CD4-positive, alpha-beta T cell treated with Interleukin-2 at 100 ng/mL for 4 hours (primary cell): ENCODE data around the gene DMD.
"Not testable (repeated sequence)": the region's sequence is repeated elsewhere in the genome, so short reads cannot be mapped to it uniquely, and the experiment has no call there.

Source experiments
- DNase-seq: peaks from one replicate; pipeline ENCODE4 v3.0.0-alpha.2; 2020; ENCODE audit warnings: low spot score

Gene DMD

GRCh38 chrX:31591355-31591754 is 1620.0 kb downstream of the DMD start:
- no peak for DNase-seq

DNA sequence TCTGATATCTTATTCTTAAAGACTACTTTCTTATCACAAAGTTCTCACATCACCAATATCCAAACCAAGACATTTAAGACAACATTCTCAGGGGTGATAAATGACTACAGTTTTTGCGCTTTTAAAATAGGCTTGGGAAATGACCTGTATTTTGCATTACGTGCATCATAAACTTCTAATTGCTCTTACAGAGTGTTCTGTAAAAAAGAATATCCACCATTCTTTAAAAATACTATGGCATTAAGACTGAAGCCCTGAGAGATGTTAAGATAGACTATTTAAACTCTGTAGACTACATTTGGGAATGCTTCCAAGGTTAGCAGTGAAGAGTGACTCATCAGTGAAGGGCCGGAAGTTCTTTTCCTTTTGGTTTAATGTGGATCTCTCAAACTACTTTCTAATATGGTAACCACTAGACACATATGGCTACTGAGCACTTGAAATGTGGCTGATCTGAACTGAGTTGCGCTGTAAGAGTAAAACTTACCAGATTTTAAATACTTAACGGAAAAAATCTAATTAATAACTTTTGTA is 1620.7 kb downstream of the DMD start:
- no peak for DNase-seq

DNA sequence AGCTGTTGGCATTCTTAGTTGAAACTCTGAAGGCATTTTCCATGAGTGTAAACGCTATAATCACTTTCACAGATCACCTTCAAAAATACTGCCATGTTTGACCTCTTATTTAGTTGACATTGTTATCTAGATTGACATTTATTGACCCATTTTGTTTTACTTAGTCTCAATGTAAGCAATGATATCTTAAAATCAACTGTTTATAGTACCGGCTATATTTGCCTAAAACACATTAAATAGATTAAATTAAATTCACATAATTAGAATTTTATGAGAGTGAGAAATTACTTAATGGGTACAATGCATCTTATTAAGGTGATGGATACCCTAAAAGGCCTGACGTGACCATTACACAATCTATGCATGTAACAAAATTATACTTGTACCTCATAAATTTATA is 1621.8 kb downstream of the DMD start:
- DNase-seq, result no peak

GRCh38 chrX:31588355-31588754 is 1623.0 kb downstream of the DMD start:
- DNase-seq, result no peak

GRCh38 chrX:31583892-31584291 is 1627.5 kb downstream of the DMD start:
- not testable (repeated sequence) for DNase-seq

- no peak for DNase-seq
These were observed 1630.6 kb downstream of the DMD start for GRCh38 chrX:31580726-31581125.

- no peak for DNase-seq
These were observed 1631.1 kb downstream of the DMD start for GRCh38 chrX:31580227-31580626.

- no peak for DNase-seq
These were observed 1639.0 kb downstream of the DMD start for GRCh38 chrX:31572360-31572759.

GRCh38 chrX:31570658-31571057 is 1640.7 kb downstream of the DMD start:
- no peak for DNase-seq

DNA sequence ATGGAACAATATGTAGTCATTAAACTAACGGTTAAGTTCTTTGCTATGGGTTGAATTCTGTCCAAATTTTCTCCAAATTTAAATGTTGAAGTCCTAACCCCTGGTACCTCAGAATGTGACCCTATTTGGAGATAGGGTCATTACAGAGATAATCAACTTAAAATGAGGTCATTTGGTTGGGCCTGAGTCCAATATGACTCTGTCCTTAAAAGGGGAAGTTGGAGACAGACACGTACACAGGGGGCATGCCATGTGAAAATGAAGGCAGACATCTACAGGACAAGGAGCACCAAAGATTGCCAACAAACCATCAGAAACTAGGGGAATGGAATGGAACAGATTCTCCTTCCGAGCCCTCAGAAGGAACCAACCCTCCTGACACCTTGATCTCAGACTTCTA is 1647.6 kb downstream of the DMD start:
- DNase-seq, result no peak

GRCh38 chrX:31555506-31555905 is 1655.8 kb downstream of the DMD start:
- DNase-seq, result no peak

DNA sequence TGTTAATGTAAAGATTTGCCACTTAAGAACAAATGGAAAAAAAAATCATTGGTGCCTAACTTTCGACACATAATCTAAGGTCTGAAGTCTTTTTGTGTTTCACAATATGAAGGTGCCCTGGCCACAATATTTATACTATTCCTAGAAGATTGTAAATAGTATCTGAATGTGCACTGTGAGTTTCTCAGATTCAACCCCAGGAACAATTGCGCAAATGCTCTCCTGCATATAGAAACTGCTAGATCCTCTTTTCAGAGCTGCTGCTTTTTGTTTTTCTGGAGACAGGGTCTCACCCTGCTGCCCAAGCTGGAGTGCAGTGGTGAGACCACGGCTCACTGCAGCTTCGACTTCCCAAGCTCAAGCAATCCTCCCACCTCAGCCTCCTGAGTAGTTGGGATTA is 1659.4 kb downstream of the DMD start:
- no peak for DNase-seq

GRCh38 chrX:31550158-31550557 is 1661.2 kb downstream of the DMD start:
- no peak for DNase-seq

DNA sequence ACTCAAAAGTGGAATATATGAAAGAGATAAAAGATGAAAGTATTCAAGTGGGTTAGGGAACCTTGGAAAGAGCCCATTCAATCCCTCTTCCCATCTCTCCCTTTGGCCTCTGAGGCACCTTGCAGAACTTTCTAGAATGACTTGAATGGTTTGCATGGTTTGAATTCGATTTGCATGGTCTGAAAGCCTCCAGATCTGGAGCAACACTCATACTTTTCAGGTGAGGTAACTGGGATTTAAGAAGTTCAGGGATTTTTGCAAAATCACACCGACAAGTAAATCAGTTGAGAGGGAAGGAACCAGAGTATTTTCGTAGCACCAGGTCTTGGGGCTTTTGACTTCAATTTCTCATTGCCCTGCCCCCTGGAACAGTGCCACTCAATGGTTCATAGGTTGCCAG is 1663.5 kb downstream of the DMD start:
- DNase-seq, result no peak

DNA sequence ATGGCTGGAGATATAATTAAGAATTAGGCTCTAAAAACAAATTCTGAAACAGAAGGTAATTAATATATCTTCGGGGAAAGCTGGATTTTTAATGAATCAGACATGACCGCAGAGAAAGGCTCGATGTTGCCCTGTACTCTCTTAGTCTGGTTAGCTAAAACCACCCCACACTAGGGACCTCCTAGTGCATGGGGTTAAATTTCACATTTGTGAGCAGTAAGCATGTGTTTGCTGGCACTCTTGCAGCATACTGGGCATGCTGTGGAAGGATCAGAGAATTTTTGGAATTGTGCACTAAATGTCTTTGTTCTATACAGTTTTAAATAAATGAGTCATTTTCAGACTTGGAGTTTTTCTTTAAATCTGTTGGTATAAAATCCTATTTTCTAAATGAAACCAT is 1663.9 kb downstream of the DMD start:
- DNase-seq, result no peak

GRCh38 chrX:31546126-31546525 is 1665.2 kb downstream of the DMD start:
- DNase-seq, result no peak

DNA sequence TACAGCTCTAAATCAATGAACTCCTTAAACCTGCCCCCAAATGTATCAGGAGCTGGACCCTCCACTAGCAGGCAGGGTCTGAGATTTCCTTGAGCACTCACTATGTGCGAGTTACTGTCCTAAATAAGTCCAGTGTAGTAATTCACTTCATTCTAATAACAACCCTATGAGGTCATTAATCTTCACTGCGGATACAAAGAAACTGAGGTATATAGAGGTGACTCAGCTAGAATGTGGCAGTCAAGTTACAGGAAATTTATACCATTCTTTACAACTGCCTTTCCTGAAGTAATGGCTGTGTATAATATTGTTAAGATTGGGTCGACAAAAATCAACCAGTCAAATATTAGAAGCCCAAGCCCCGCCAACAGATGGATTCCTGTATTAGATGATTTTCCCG is 1665.6 kb downstream of the DMD start:
- no peak for DNase-seq

DNA sequence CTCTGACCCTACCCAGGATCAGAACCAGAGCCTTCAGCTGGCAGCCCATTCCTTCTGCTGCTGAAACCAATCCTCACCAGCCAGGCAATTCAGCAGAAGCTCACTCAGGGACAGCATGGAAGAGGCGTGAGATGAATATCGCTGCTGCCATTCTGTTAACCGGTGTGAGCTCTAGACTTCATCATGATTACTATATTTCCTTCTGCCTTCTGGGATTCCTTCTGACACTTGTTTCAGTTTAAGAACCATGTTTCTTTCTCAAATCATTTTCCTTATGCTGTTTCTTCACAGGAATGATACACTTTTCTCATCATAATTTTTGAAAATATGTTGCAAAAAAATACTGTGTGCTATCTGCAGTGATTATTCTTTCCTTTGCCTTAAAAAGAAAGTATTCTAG is 1666.2 kb downstream of the DMD start:
- DNase-seq, result no peak

- no peak for DNase-seq
These were observed 1667.7 kb downstream of the DMD start for GRCh38 chrX:31543634-31544033.

DNA sequence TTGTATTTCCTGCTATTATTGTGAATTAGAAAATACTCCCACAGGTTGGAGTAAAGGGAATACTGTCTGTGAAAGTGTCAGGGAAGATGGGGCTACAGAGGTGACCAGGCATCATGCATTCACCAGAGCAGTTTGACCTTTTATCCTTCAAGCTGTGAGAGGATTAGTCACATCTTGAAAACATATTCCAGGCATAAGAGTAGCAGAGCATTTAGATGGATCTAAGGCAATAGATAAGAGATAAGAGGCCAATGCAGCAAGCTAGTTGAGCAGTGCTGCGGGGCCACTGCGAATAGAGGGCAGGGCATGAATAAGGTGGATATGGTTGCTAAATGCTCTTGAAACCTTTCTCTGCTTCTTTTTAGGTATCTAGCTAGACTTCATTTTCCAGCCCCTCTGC is 1668.8 kb downstream of the DMD start:
- DNase-seq, result no peak

GRCh38 chrX:31540313-31540712 is 1671.0 kb downstream of the DMD start:
- DNase-seq, result no peak

DNA sequence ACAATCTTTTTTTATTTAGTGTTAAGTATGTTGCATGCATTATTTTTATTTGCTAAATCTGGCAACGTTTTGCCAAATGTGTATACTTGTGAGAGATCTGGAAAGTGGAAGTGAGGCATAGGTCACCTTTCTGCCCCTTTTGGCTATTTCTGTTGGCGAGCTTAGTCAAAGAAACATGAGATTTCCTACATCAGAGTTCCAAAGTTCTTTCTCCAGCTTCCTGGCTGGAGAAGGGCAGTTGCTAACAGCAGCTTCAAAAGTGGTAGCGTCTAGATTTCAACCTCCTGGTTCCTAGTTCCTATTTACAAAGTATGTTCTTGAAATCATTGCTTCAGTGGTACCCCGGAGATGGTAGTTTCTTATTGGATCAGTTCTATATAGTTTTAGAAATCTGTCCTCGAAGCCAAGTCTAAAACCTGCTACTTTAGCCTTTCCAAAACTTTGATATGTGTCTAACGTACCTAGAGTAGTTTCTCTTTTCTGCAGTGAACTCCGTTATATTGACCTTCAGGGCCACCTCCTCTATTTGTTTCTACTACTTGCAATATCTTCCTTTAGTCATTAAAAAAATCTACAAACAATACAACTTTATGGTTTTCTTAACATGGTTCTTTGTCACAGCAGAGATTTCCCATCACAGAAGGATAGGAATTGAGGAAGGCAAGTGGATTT is 1683.8 kb downstream of the DMD start:
- no peak for DNase-seq

DNA sequence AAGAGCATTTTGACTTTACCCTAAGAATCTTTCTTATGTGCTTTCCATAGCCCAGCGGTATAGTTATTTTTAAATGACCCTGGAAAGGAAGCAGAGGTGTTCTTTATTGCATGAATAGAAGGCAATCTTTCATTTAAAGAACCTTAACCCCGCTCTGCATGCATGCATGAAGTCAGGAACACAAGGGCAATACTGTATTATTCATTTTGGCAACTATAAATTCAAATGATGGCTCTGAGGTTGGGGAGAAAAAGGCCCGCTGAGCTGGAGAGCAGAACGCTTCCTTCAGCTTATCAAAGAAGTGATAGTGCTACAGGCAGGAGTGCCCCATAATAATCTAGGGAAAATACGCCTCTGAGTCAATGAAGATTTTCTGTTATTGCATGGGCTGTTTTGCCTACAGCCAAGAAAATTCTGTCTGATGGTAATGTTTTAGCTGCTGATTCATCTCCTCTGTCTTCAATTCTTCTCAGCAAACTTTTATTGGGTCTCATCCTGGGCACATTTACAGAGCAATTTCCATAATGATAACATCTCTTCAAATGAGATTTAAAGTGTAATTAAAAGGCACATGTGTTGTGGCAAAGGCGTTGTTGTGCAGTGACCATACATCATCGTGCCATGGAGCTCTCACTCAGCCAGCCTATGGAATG is 1687.3 kb downstream of the DMD start:
- no peak for DNase-seq

DNA sequence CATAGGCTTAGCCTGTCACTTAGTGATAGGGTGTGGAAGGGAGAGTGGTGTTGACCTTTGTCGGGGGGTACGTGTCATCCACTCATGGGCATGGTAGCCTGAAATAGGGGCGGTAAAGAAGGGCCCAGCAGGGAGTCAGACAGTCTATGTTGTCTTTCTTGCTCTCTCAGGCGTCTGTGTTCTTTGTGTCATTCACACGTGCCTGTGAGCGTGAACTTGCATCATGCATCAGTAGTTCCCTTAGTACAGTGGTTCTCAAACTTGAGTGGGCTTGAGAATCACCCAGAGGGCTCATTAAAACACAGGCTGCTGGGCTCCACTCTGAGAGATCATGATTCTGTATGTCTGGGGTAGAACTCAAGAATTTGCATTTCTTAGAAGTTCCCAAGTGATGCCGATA is 1688.6 kb downstream of the DMD start:
- no peak for DNase-seq
